GM23248 (cell line): ENCODE measurements around the gene MPZ. TPM values are rescaled to one million over a fixed set of nuclear protein-coding genes. Genes with fewer than 3 reads are reported as not detected.

Experiments used
- DNase-seq: peaks from one replicate; pipeline ENCODE4 v3.0.0-alpha.2; 2015
- H2AFZ ChIP-seq: fragments of 200-600 bp; sonication (generic); 2 replicates; pipeline ENCODE4 v1.6.1; 2016; ENCODE audit warnings: antibody characterized with exemption
- H3F3A ChIP-seq: fragments of 200-600 bp; sonication (generic); 2 replicates; pipeline ENCODE4 v1.6.1; 2016; ENCODE audit warnings: mild to moderate bottlenecking, antibody characterized with exemption, mixed run types; ENCODE audit not compliant: insufficient read depth
- H3K27ac ChIP-seq: fragments of 200-600 bp; sonication (generic); 2 replicates; pipeline ENCODE4 v1.5.1; 2016; ENCODE audit warnings: mild to moderate bottlenecking
- H3K27me3 ChIP-seq: fragments of 200-600 bp; sonication (generic); replicated peaks from 2 replicates; pipeline ENCODE4 v1.6.1; 2016; ENCODE audit warnings: mild to moderate bottlenecking; ENCODE audit not compliant: insufficient read depth
- H3K36me3 ChIP-seq: fragments of 200-600 bp; sonication (generic); 2 replicates; pipeline ENCODE4 v1.6.1; 2016; ENCODE audit warnings: low read depth, mild to moderate bottlenecking
- H3K4me1 ChIP-seq: fragments of 200-600 bp; sonication (generic); 2 replicates; pipeline ENCODE4 v1.6.1; 2016; ENCODE audit warnings: mild to moderate bottlenecking; ENCODE audit not compliant: insufficient read depth
- H3K4me2 ChIP-seq: fragments of 200-600 bp; sonication (generic); one replicate; pipeline ENCODE4 v1.6.1; 2016; ENCODE audit warnings: mild to moderate bottlenecking; ENCODE audit not compliant: unreplicated experiment
- H3K4me3 ChIP-seq: fragments of 200-600 bp; sonication (generic); 2 replicates; pipeline ENCODE4 v1.5.1; 2016; ENCODE audit warnings: mild to moderate bottlenecking
- H3K79me2 ChIP-seq: fragments of 200-600 bp; sonication (generic); 2 replicates; pipeline ENCODE4 v1.6.1; 2016; ENCODE audit warnings: mild to moderate bottlenecking; ENCODE audit not compliant: insufficient read depth
- H3K9ac ChIP-seq: fragments of 200-600 bp; sonication (generic); 2 replicates; pipeline ENCODE4 v1.6.1; 2016; ENCODE audit warnings: mild to moderate bottlenecking
- H3K9me2 ChIP-seq: fragments of 200-600 bp; sonication (generic); 2 replicates; pipeline ENCODE4 v1.6.1; 2016; ENCODE audit warnings: mixed run types, mild to moderate bottlenecking, moderate library complexity; ENCODE audit not compliant: insufficient read depth
- H3K9me3 ChIP-seq: fragments of 200-600 bp; sonication (generic); one replicate; pipeline ENCODE4 v1.6.1; 2017; ENCODE audit warnings: low read depth
- H4K20me1 ChIP-seq: fragments of 200-600 bp; sonication (generic); 2 replicates; pipeline ENCODE4 v1.6.0; 2016; ENCODE audit not compliant: insufficient read depth
- EZH2 ChIP-seq: fragments of 200-600 bp; sonication (generic); IDR thresholded peaks from 2 replicates; pipeline ENCODE4 v1.6.1; 2018; ENCODE audit warnings: antibody characterized with exemption, mild to moderate bottlenecking; ENCODE audit not compliant: insufficient read depth, poor library complexity, severe bottlenecking
- EZH2phosphoT487 ChIP-seq: fragments of 200-600 bp; sonication (generic); IDR thresholded peaks from 2 replicates; pipeline ENCODE4 v1.6.1; 2018; ENCODE audit warnings: antibody characterized with exemption, moderate library complexity, mild to moderate bottlenecking, low read depth; ENCODE audit not compliant: insufficient read depth
- WGBS, 2 experiments: methylation state at CpG; one replicate each; pipeline ENCODE4 v1.1.6; 2015 to 2017; ENCODE audit warnings: low lambda C conversion rate in 2 of 2, low coverage in 1 of 2; ENCODE audit errors: missing lambda C conversion rate in 2 of 2; 5-methylcytosine and 5-hydroxymethylcytosine counted together
- in situ Hi-C: fragments of 300-500 bp; cut with MboI; formaldehyde crosslinking; loops from 2 replicates; pipeline ENCODE4 v1.15.0; 2020
- polyA plus RNA-seq: library from polyadenylated mRNA; unstranded; fragments of >200 nt; fragmentation: Nextera tagmentation; extraction: Ambion mirVana; gene quantifications from 2 replicates; pipeline ENCODE4 v1.2.1, GENCODE V29; 2016
- total RNA-seq: library from RNA; depleted of rRNA; stranded (reverse); fragments of >200 nt; shearing (Covaris generic); gene quantifications from 2 replicates; pipeline ENCODE4 v1.2.3, GENCODE V29; 2014

Gene MPZ
- total and polyA plus RNA-seq, 2 experiments from 2014 or later = 0.11 TPM; not detected in 1

DNA sequence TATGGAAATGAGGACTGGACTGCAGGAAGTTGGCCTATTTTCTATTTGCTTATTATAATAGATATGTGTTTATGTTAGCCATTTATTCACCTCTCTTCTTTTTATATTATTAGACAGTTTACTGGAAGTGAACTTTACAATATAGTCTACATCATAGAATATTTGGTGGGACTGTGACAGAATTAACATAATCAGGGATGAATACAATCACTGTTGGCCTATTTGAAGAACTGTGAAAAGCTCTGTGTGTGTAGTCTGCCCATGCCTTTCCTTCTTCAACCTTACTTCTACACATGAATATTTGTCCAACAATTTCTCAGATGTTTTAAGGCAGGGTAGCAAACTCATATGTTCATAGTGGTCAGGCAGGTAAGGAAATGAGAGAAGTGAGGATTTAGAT lies 12.4 kb downstream of the MPZ start:
- Histone ChIP-seq H3K9ac (no peak overlapping the region), H2AFZ (no peak overlapping the region), H3K9me3 (no peaks in the 10 kb centered on the region), H3F3A (no peaks in the 10 kb centered on the region), H3K27ac (no peak overlapping the region), H3K4me2 (no peak overlapping the region), H3K4me3 (no peak overlapping the region), H3K36me3 (no peaks in the 10 kb centered on the region), H3K79me2 (no peaks in the 10 kb centered on the region), H4K20me1 (no peaks in the 10 kb centered on the region), H3K27me3 (no peaks in the 10 kb centered on the region), H3K4me1 (no peaks in the 10 kb centered on the region), H3K9me2 (no peaks in the 10 kb centered on the region)
- TF ChIP-seq EZH2 = no peak
- TF ChIP-seq EZH2phosphoT487 = no peak
- DNase-seq = no peak
- in situ Hi-C loops = no loop called here

DNA sequence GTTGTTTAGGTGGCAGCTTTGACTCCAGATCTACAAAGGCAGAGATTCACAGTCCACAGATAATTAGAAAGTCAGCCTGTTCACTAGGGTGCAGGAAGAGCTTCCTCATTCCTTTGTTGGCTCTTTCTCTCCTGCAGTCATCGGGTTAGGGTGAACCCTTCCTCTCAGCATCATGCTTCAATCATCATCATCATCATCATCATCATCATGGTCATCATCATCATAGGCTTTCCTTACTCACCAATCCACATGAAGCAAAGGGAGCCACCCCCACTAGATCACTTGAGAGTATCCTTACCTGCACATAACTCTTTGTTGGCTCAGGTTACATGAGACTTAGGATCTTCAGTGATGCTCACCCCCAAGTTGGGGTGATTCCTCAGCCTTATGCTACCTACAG lies 19.0 kb downstream of the MPZ start:
- Histone ChIP-seq H3K4me1 (no peaks in the 10 kb centered on the region), H3K4me3 (no peak overlapping the region), H3K27me3 (no peaks in the 10 kb centered on the region), H3K79me2 (no peaks in the 10 kb centered on the region), H3K36me3 (no peaks in the 10 kb centered on the region), H3K27ac (no peak overlapping the region), H3K9me2 (no peaks in the 10 kb centered on the region), H2AFZ (no peak overlapping the region), H3K9me3 (no peaks in the 10 kb centered on the region), H3K9ac (no peak overlapping the region), H4K20me1 (no peaks in the 10 kb centered on the region), H3K4me2 (no peak overlapping the region), H3F3A (no peaks in the 10 kb centered on the region)
- TF ChIP-seq EZH2phosphoT487 = no peak
- TF ChIP-seq EZH2 = no peak
- in situ Hi-C loops = no loop called here
- WGBS, 2 experiments = 80 to 94% methylated on average over 1 of the region's 1 CpG
- DNase-seq = no peak

DNA sequence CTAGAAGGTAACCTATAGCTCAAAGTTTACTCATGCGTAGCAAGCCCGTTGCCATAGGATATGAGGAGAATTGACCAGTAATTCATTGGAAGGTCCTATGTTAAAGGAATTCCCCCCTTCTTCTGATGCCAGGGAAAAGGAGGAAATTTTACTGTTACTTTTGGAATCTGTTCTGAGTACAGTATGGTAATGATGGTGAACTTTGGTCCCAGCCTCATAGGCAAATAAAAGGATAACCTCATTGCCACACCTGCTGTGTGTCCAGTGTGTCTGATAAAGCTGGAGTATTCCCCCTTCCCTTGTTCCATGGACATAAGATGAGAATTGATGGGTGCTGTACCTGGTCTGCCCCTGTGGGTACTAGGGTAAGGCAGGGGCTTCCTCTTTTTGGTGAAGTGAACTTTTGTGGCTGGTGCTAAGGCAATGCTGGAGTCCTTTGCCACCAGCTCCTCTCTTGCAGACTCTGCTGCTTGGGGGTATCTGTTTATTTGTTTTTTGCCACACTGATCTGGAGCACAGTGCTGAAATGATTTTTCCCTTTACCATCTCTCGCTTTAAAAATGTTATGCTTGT lies 22.2 kb downstream of the MPZ start:
- DNase-seq = no peak
- Histone ChIP-seq H3K4me2 (no peak overlapping the region), H3K27me3 (peaks cover 18% of the 10 kb centered on the region), H3K4me3 (no peak overlapping the region), H4K20me1 (no peaks in the 10 kb centered on the region), H3K36me3 (no peaks in the 10 kb centered on the region), H3K9ac (no peak overlapping the region), H2AFZ (no peak overlapping the region), H3K27ac (no peak overlapping the region), H3F3A (no peaks in the 10 kb centered on the region), H3K9me2 (no peaks in the 10 kb centered on the region), H3K4me1 (no peaks in the 10 kb centered on the region), H3K9me3 (no peaks in the 10 kb centered on the region), H3K79me2 (no peaks in the 10 kb centered on the region)
- WGBS, 2 experiments = 78 to 79% methylated on average over 3 of the region's 3 CpGs
- no peak for TF ChIP-seq EZH2phosphoT487
- no peak for TF ChIP-seq EZH2
- in situ Hi-C loops = no loop called here

DNA sequence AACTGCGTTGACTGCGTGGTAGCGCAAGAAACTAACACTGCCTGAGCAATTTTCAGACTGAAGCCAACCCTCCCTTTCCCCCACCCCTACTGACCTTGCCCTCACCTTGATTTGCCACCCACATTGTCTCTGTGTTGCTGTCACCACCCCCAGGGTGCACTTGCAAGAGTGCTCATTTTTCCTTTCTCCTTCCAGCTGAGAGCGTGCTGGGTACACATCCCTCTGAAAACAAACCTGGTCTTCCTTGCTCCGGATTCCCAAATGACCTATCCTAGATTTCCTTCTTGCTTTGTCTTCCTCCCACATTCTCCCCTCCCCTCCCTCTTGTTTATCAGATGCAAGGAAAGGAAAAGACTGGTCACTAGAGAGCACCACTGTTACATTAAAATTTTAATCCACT lies 24.2 kb downstream of the MPZ start:
- 62 to 68% methylated on average over 5 of the region's 5 CpGs for WGBS, 2 experiments
- no peak for TF ChIP-seq EZH2
- TF ChIP-seq EZH2phosphoT487 = no peak
- H3K4me3 ChIP-seq = no peak overlapping the region
- H3K9ac ChIP-seq = no peak overlapping the region
- DNase-seq = no peak
- no peak overlapping the region for H2AFZ ChIP-seq
- no peaks in the 10 kb centered on the region for H3K36me3 ChIP-seq
- H3K9me2 ChIP-seq = no peaks in the 10 kb centered on the region
- H3K4me2 ChIP-seq = no peak overlapping the region
- no peaks in the 10 kb centered on the region for H3F3A ChIP-seq
- peaks cover 18% of the 10 kb centered on the region for H3K27me3 ChIP-seq
- H3K27ac ChIP-seq = no peak overlapping the region
- H3K79me2 ChIP-seq = no peaks in the 10 kb centered on the region
- H3K4me1 ChIP-seq = no peaks in the 10 kb centered on the region
- H4K20me1 ChIP-seq = no peaks in the 10 kb centered on the region
- H3K9me3 ChIP-seq = no peaks in the 10 kb centered on the region
- in situ Hi-C loops = no loop called here

- Histone ChIP-seq H3K9ac (no peak overlapping the region), H3K36me3 (no peaks in the 10 kb centered on the region), H2AFZ (no peak overlapping the region), H3K27ac (no peak overlapping the region), H3K9me3 (no peaks in the 10 kb centered on the region), H3K4me1 (no peaks in the 10 kb centered on the region), H4K20me1 (no peaks in the 10 kb centered on the region), H3K4me3 (no peak overlapping the region), H3F3A (no peaks in the 10 kb centered on the region), H3K79me2 (no peaks in the 10 kb centered on the region), H3K27me3 (peaks cover 18% of the 10 kb centered on the region), H3K4me2 (no peak overlapping the region), H3K9me2 (no peaks in the 10 kb centered on the region)
- in situ Hi-C loops = no loop called here
- 93 to 96% methylated on average over 2 of the region's 2 CpGs for WGBS, 2 experiments
- TF ChIP-seq EZH2phosphoT487 (no peak), EZH2 (no peak)
- DNase-seq = no peak
These were observed 24.7 kb downstream of the MPZ start for GRCh38 chr1:161285113-161285512.
